NB4 (cell line): ENCODE results near the gene GTF2IRD2.
"Not testable (repeated sequence)": the region's sequence is repeated elsewhere in the genome, so short reads cannot be mapped to it uniquely, and the experiment has no call there.

Source experiments
- MYC ChIP-seq: IDR thresholded peaks from 2 replicates; pipeline ENCODE4 v1.6.1; 2011; ENCODE audit warnings: low read depth, low read length
- POLR2A ChIP-seq: IDR thresholded peaks from 2 replicates; pipeline ENCODE4 v1.6.1; 2011; ENCODE audit warnings: mild to moderate bottlenecking; ENCODE audit not compliant: insufficient read length; ENCODE audit errors: extremely low read depth
- TF ChIP-seq, protein P1 (sequence below): IDR thresholded peaks from one replicate; pipeline ENCODE4 v1.5.1; 2012; ENCODE audit warnings: low read depth, low read length

DNA sequence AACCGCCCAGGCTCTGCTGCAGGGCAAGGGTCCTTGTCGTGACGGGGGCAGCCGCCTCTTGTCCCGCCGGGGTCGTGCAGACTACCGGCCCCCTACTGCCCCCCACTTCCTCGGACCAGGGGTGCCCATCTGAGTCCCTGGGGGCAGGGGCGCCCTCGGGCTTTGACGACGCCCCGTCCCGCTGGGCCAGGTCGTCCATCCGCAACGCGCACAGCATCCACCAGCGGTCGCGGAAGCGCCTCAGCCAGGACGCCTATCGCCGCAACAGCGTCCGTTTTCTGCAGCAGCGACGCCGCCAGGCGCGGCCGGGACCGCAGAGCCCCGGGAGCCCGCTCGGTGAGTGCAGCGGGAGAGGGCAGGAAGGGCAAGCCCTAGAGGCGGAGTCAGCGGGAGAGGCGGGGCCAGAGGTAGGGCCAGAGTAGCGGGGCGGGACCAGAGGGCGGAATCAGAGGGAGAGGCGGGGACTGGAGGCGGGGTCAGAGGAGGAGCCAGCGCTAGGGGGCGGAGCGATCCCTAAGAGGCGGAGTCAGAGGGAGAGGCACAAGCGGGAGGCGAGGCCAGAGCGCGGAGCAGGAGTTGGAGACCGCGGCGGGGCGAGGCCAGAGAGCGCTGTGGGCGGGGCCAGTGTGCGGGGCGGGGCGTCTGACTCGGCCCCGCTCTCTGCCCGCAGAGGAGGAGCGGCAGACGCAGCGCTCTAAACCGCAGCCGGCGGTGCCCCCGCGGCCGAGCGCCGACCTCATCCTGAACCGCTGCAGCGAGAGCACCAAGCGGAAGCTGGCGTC is 62.8 kb downstream of the GTF2IRD2 start:
- TF ChIP-seq, protein P1, sequence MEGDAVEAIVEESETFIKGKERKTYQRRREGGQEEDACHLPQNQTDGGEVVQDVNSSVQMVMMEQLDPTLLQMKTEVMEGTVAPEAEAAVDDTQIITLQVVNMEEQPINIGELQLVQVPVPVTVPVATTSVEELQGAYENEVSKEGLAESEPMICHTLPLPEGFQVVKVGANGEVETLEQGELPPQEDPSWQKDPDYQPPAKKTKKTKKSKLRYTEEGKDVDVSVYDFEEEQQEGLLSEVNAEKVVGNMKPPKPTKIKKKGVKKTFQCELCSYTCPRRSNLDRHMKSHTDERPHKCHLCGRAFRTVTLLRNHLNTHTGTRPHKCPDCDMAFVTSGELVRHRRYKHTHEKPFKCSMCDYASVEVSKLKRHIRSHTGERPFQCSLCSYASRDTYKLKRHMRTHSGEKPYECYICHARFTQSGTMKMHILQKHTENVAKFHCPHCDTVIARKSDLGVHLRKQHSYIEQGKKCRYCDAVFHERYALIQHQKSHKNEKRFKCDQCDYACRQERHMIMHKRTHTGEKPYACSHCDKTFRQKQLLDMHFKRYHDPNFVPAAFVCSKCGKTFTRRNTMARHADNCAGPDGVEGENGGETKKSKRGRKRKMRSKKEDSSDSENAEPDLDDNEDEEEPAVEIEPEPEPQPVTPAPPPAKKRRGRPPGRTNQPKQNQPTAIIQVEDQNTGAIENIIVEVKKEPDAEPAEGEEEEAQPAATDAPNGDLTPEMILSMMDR = not testable (repeated sequence)
- not testable (repeated sequence) for TF ChIP-seq POLR2A, MYC
